Fibroblast of skin of left quadriceps (primary cell): Measurements from ENCODE around the gene ST7.
A peak's percentile ranks its signal among the peaks of the same experiment; 100 is the strongest.
"Not testable (repeated sequence)": the region's sequence is repeated elsewhere in the genome, so short reads cannot be mapped to it uniquely, and the experiment has no call there.

Experiments used
- DNase-seq, 2 experiments: peaks; one replicate each; pipeline ENCODE4 v3.0.0-alpha.2; 2013; ENCODE audit warnings: low read depth in 2 of 2

ST7 gene

DNA sequence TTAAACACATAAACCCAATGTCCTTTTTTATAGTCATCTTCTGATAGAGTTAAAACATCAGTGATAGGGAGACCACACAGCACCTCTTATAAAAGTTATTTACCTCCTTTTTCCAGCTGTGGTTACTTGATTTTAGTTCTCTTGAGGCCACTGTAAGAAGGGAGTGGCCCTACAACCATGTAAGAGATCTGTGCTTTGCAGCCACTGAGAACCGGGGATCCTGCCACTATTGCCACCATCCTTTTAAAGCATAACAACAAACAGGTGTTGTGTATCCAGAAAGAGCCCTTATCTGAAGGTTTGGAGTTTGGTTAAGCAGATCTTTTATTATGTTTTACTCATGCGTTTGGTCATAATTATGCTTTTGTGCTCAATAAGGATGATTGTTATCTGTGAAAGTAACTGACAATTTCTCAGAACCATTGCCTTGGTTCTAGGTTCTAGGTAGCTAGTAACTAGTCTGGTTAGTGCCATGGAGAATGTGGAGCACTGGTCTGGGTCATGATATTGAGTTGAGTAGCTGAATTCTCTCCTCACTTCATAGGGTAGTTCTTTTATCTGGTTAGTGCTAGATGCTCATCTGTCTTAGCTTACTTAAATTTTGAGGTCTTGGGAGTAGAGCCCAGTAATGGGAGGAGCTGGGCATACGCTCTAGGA lies 56.5 kb downstream of the ST7 start:
- no peak for DNase-seq

GRCh38 chr7:117010375-117011133 lies 57.3 kb downstream of the ST7 start:
- DNase-seq = no peak

- no peak for DNase-seq
Measured at GRCh38 chr7:117011419-117012260, 58.3 kb downstream of the ST7 start.

GRCh38 chr7:117012284-117012683 lies 59.0 kb downstream of the ST7 start:
- no peak for DNase-seq

GRCh38 chr7:117012696-117013095 lies 59.4 kb downstream of the ST7 start:
- DNase-seq = no peak

DNA sequence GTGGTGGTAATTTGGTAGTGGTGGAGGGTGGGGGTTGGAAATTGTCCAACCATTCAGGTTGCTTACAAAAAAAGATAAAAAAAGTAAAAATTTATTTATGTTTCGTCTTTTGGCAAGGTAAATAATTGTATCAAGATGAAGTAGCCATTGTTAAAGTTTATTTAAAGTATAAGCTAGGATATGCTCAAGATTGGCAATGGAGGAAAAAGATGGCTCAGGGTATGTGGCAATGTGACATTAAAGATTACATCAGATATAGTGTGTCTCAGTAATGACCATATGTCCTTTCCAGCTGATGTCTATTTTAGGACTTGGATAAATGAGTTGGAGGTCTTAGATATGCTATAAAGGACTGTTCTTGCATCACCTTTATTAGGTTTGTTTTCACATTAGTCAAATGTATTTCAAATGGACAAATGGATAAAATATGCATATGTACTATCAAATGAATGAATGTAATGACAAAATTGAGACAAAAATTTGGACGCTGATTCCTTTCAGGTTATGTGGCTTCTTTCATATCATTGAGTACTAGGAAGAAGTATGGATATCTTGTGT lies 60.9 kb downstream of the ST7 start:
- no peak for DNase-seq

- no peak for DNase-seq
Measured at GRCh38 chr7:117014673-117015133, 61.4 kb downstream of the ST7 start.

- DNase-seq = no peak
Measured at GRCh38 chr7:117015258-117016184, 62.2 kb downstream of the ST7 start.

GRCh38 chr7:117017017-117017451 lies 63.7 kb downstream of the ST7 start:
- DNase-seq = no peak

DNA sequence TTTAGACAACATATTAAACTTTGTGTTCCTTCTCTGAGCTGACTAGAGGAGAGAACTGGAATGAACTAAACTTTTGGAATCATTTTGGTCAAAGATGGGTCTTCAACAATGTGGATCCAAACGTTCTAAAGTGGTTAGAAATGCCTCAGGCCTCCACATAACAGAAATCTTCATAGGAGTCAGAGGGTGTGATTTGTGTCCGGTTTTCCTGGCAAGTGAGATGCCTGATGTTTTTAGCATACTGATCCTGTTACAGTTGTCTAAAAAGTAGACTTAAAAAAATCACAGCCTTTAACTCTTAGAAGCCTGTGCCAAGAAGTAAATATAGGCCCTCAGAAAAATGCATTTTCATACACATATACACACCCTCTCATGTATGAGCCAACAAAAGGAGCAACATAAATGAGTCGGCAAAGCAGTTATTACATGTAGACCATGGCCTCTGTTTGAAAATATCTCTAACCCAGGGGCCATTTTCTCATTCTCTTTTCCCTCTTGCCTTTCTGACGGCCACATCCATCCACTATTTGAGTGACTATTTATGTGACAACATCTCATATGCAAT lies 64.5 kb downstream of the ST7 start:
- DNase-seq = no peak

DNA sequence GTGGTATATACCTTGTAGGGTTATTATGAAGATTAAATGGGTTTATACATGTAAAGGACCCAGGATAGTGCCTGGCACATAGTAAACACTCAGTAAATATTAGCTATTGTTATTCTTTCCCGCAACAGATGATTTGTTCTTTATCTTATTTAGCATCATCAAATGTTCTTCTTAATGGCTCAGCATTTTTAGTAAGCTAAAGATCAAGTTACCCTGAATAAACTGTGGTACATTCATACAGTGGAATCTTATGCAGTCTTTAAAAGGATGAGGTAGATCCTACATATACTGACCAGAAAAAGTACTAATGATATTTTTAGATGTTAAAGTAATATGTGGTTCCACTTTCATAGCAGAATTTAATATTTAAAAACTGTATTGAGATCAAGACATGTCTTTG lies 65.4 kb downstream of the ST7 start:
- DNase-seq = no peak

GRCh38 chr7:117019287-117019686 lies 66.0 kb downstream of the ST7 start:
- no peak for DNase-seq

- DNase-seq = peak; percentile 53 to 56
Measured at GRCh38 chr7:117019786-117020590, 66.7 kb downstream of the ST7 start.

GRCh38 chr7:117020591-117020973 lies 67.3 kb downstream of the ST7 start:
- DNase-seq = no peak

GRCh38 chr7:117021366-117021765 lies 68.1 kb downstream of the ST7 start:
- no peak for DNase-seq

DNA sequence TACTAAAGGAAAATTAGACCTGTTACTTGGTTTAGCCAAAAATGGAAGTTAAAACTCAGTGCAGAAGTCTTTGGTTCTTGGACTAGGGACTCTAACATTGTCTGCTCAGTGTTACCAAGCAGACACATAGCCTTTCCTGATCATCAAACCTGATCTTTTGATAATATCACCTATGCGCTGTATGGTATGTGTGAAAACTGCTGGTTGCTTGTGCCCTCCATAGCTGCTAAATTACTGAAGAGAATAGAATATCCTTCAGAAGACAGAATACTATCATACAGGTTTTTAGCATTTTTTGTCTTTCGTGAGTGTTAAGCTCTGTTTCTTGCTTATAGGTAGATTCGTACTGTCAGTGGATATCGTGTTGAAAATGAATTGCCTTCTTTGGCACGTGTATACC lies 68.7 kb downstream of the ST7 start:
- no peak for DNase-seq

DNA sequence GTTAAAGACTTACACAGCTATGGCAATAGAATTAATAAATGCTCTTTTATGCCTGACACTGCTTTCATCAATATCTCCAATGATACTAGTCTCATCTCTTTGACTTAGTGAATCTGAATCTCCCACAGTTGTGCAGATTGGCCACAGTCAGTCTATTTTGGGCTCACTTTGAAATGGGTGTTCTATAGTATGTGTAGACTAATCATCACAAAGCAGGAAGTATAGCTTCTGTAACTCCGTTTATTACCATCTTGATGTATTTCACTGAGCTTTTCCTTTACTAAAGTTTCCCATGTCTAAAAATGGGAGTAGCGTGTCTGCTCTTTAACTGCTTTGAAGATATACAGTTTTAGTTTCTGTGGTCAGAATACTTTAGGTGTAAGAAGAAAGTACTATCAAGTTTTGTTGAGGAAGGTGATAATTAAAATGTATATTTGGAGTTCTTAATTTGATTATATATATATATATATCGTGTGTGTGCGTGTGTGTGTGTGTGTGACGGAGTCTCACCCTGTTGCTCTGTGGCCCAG lies 70.1 kb downstream of the ST7 start:
- no peak for DNase-seq

- DNase-seq = no peak
Measured at GRCh38 chr7:117024811-117025210, 71.5 kb downstream of the ST7 start.

DNA sequence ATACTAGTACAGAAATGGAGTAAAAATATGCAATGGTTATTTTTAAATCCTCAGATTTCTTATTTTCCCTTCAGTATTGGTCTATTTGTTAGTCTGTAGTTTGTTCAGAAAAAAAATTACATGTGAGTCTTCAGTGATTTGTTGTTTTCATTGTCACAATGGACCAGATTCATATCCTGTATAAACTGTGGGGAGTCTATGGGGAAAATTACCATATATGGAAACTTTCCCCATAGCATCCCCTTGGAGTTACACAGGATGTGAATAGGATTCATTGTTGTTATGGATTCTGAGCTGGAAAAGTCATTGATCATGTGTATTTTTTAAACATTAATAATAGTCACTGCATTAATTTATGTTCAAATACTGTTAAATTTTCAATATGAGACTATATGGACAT lies 72.6 kb downstream of the ST7 start:
- DNase-seq = no peak

DNA sequence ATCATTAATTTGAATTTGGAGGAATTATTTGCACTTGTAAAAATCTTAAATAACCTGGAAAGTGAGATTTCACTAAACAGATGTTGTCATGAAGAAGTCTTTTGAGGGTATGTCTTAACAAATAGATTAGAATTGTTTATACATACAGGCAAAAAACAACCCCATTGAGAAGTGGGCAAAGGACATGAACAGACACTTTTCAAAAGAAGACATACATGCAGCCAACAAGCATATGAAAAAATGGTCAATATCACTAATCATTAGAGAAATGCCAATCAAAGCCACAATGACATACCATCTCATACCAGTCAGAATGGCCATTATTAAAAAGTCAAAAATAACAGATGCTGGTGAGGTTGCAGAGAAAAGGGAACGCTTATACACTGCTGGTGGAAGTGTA lies 77.0 kb downstream of the ST7 start:
- DNase-seq = not testable (repeated sequence)
